Right lobe of liver (tissue), 4 donors: ENCODE data around the gene HDAC9.

Experiments used
- POLR2A ChIP-seq: fragments of 450-650 bp; IDR thresholded peaks from one replicate; pipeline ENCODE4 v1.6.1; 2017; ENCODE audit warnings: antibody characterized with exemption, mild to moderate bottlenecking
- TF ChIP-seq, protein P1 (sequence below), 4 donors: fragments of 200-600 bp in 3 of 4; fragments of 450-650 bp in 1 of 4; IDR thresholded peaks; one replicate each; pipeline versions ENCODE4 v1.5.1 to v1.8.0; 2016 to 2022; ENCODE audit warnings: antibody characterized with exemption in 4 of 4, mild to moderate bottlenecking in 2 of 4
- donor health status: DM: no; HTN: no; CAD: no.
- donor health status: DM: no; HTN: no; CAD: no.
- donor health status: DM: no; HTN: yes; CAD: no.

DNA sequence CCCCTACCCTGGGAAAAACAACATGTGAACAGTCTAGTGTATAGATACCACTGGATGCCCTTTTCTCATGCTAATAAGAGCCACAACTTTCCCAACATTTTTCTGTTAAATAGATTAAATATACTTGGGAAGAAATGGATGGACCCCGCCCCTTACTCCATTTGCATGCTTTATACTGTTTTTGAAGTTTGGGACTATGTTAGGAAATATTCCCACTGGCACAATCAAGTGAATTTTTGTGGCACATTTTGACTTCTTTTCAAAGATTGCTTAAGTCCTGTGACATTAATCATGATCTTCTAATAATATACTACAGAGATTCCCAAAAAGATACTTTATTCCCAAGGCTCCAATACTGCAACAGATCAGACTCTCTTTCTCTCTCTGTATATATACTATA lies 405.3 kb downstream of the HDAC9 start:
- TF ChIP-seq, protein P1, sequence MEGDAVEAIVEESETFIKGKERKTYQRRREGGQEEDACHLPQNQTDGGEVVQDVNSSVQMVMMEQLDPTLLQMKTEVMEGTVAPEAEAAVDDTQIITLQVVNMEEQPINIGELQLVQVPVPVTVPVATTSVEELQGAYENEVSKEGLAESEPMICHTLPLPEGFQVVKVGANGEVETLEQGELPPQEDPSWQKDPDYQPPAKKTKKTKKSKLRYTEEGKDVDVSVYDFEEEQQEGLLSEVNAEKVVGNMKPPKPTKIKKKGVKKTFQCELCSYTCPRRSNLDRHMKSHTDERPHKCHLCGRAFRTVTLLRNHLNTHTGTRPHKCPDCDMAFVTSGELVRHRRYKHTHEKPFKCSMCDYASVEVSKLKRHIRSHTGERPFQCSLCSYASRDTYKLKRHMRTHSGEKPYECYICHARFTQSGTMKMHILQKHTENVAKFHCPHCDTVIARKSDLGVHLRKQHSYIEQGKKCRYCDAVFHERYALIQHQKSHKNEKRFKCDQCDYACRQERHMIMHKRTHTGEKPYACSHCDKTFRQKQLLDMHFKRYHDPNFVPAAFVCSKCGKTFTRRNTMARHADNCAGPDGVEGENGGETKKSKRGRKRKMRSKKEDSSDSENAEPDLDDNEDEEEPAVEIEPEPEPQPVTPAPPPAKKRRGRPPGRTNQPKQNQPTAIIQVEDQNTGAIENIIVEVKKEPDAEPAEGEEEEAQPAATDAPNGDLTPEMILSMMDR (IDR thresholded peaks at IDR 0.05): no peak
- no peak for TF ChIP-seq POLR2A
